PFSK-1 (cell line): ENCODE measurements around the gene IRF1.

Experiments
- FOXP2 ChIP-seq: optimal IDR thresholded peaks from 2 replicates; pipeline ENCODE3; 2011; ENCODE audit warnings: borderline replicate concordance, control low read depth, inconsistent platforms; ENCODE audit not compliant: insufficient read depth; ENCODE audit errors: extremely low read length, extremely low read depth
- POLR2AphosphoS5 ChIP-seq: IDR thresholded peaks from 2 replicates; pipeline ENCODE4 v1.6.1; 2012; ENCODE audit warnings: low read depth, mild to moderate bottlenecking, control low read depth, low read length, moderate library complexity
- REST ChIP-seq, 2 experiments: IDR thresholded peaks; 2 replicates each; pipeline versions ENCODE4 v1.6.1 to v1.8.0; 2011 to 2012; ENCODE audit warnings: low read depth in 2 of 2, low read length in 2 of 2, control low read depth in 1 of 2, inconsistent platforms in 1 of 2, mild to moderate bottlenecking in 1 of 2, moderate library complexity in 1 of 2; ENCODE audit not compliant: insufficient read depth in 1 of 2
- SIN3A ChIP-seq: IDR thresholded peaks from 2 replicates; pipeline ENCODE4 v1.6.1; 2012; ENCODE audit warnings: mild to moderate bottlenecking, low read length, moderate library complexity, borderline replicate concordance; ENCODE audit not compliant: insufficient read depth
- TAF1 ChIP-seq: IDR thresholded peaks from 2 replicates; pipeline ENCODE4 v1.6.1; 2012; ENCODE audit warnings: low read length, control low read depth, borderline replicate concordance; ENCODE audit not compliant: insufficient read depth

IRF1 gene

GRCh38 chr5:132492386-132493125 is 2.0 kb upstream of the IRF1 start:
- no peak for TF ChIP-seq FOXP2
- TF ChIP-seq POLR2AphosphoS5 = no peak
- no peak for TF ChIP-seq SIN3A
- TF ChIP-seq REST (IDR thresholded peaks at IDR 0.05; ENCODE audit: insufficient read depth in 1 of 2, low read depth in 2 of 2, low read length in 2 of 2) = no peak
- no peak for TF ChIP-seq TAF1

GRCh38 chr5:132491368-132492364 is 1.1 kb upstream of the IRF1 start:
- TF ChIP-seq POLR2AphosphoS5 (no peak), REST (IDR thresholded peaks at IDR 0.05; ENCODE audit: insufficient read depth in 1 of 2, low read depth in 2 of 2, low read length in 2 of 2) (no peak), FOXP2 (no peak), SIN3A (no peak), TAF1 (no peak)

GRCh38 chr5:132489871-132490483 is 596 bp downstream of the IRF1 start:
- TF ChIP-seq POLR2AphosphoS5 = no peak

- TF ChIP-seq POLR2AphosphoS5 = no peak
- no peak for TF ChIP-seq REST (IDR thresholded peaks at IDR 0.05; ENCODE audit: insufficient read depth in 1 of 2, low read depth in 2 of 2, low read length in 2 of 2)
- no peak for TF ChIP-seq TAF1
- no peak for TF ChIP-seq FOXP2
- no peak for TF ChIP-seq SIN3A
Measured at GRCh38 chr5:132489051-132489770, 1.4 kb downstream of the IRF1 start.

- TF ChIP-seq TAF1 (no peak), SIN3A (no peak), FOXP2 (no peak), REST (IDR thresholded peaks at IDR 0.05; ENCODE audit: insufficient read depth in 1 of 2, low read depth in 2 of 2, low read length in 2 of 2) (no peak), POLR2AphosphoS5 (no peak)
Measured at GRCh38 chr5:132488590-132488989, 2.0 kb downstream of the IRF1 start.
